ENCODE measurements around the gene MUC5B.

- no peak for TF ChIP-seq CTCF (IDR thresholded peaks at IDR 0.05)
- no peak for TF ChIP-seq POLR2A (IDR thresholded peaks at IDR 0.05)
Measured at GRCh38 chr11:1302461-1303125, 79.7 kb downstream of the MUC5B start.

Measured in prostate gland (tissue), 2 donors.